ENCODE measurements around the gene KLF7.
A peak's percentile ranks its signal among the peaks of the same experiment; 100 is the strongest.

Gene KLF7

DNA sequence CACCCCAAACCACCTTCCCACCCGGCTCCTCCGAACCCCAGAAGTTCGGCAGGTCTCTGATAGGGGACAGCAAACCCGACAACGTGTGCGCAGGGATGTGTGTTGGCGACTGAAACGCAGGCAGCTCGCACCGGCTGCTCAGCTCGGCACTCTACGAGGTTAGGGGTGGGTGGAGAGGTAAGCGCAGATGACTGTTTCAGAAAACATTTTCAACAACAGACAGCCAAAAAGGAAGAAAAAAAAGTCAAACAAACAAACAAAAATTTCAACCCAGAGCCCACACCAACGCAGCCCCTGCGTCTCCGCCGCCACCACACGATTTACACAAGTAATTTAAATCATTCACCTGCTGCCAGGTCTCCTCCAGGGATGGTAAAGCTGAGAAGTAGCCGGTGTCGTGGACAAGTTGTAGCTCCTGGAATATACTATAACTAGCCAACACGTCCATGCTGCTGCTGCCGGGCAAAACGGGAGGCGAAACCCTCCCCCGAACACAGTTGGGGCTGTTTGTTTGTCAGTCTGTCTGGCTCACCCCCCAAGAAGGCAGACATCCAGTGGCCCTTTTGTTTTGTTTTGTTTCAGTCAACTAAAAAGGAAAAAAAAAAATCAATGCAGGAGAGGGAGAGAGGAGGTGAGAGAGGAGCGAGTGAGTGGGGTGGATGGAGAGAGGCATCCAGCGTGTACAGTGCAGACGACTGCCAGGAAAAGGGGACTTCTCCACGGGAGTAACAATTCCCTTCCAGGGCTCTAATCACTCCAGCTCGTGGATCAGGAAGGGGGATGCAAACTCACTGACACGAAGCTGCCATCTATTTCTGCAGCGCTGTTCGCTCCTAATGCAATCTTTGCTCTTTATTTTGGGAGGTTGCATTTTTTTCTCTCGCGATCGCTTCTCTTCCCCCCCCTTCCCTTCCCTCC, at the start of gene KLF7:
Gene KLF7, minus strand, starts transcription at position 828 of the 918 bp plus-strand sequence. Its CDS starts 380 bp downstream, at position 448.
- intact Hi-C loops (cut with DNase I; ENCODE audit: low total_unique reads): loop anchor here (5.0 kb wide), 2 partner anchors 33 to 123 kb away; no protein-coding TSS in a partner anchor
- DNase-seq: peak; percentile 43 to 69
- H3K4me3 ChIP-seq: peak within 1 kb of the TSS; percentile 90 to 98
- H3K27ac ChIP-seq: peak within 1 kb of the TSS; percentile 100
- no peaks in the 10 kb centered on the region for H3K27me3 ChIP-seq
- TF ChIP-seq, protein P1, sequence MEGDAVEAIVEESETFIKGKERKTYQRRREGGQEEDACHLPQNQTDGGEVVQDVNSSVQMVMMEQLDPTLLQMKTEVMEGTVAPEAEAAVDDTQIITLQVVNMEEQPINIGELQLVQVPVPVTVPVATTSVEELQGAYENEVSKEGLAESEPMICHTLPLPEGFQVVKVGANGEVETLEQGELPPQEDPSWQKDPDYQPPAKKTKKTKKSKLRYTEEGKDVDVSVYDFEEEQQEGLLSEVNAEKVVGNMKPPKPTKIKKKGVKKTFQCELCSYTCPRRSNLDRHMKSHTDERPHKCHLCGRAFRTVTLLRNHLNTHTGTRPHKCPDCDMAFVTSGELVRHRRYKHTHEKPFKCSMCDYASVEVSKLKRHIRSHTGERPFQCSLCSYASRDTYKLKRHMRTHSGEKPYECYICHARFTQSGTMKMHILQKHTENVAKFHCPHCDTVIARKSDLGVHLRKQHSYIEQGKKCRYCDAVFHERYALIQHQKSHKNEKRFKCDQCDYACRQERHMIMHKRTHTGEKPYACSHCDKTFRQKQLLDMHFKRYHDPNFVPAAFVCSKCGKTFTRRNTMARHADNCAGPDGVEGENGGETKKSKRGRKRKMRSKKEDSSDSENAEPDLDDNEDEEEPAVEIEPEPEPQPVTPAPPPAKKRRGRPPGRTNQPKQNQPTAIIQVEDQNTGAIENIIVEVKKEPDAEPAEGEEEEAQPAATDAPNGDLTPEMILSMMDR (IDR thresholded peaks at IDR 0.05): no peak
- H3K9me3 ChIP-seq: no peaks in the 10 kb centered on the region
- no peaks in the 10 kb centered on the region for H3K36me3 ChIP-seq
- H3K4me1 ChIP-seq: peaks cover 0 to 39% (median 23%) of the 10 kb centered on the region in 4 donors

DNA sequence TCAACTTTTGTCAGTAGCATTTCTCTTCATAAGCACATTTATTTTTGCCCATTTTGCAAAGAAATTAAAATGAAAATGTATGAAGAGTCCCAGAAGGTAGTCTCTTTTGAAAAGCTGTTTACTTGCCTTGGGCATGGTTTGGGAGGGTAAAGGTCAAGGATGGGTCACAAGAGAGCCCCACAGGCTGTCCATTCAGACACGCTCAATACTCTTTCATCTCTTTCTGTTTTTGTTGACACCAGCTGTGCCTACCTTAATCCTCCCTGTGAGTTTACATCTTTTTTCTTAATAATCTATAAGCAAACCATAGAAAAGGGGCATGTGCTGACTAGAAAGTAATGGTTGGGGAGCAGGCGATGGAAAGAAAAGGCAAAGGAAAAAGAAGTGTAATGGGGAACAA, 49.6 kb upstream of the KLF7 start:
- H3K9me3 ChIP-seq: no peaks in the 10 kb centered on the region
- peaks cover 0 to 3% (median 0%) of the 10 kb centered on the region in 4 donors for H3K4me1 ChIP-seq
- no peak overlapping the region for H3K27ac ChIP-seq
- H3K27me3 ChIP-seq: no peaks in the 10 kb centered on the region
- intact Hi-C loops (cut with DNase I; ENCODE audit: low total_unique reads): no loop called here
- DNase-seq: no peak
- no peak overlapping the region for H3K4me3 ChIP-seq
- TF ChIP-seq, protein P1 (IDR thresholded peaks at IDR 0.05): no peak
- H3K36me3 ChIP-seq: no peaks in the 10 kb centered on the region

DNA sequence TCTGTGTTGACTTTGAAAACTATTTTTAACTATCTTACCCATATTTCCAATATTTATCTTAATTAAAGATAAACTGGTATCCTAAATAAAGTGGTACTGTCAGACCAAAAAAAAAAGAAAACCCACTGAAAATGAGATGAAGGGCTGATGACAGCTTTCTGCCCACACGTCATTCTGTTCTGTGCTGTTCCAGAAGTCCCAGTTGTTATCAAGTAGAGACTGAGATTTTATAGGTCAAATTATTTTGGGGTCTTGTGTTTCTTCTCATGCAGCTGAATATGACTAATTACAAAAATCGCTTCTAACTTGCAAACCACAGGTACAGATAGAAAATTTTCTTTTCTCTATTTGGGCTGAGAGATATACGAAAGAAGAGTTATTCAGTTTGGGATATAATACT, 48.7 kb upstream of the KLF7 start:
- H3K27ac ChIP-seq: no peak overlapping the region
- no peak for DNase-seq
- TF ChIP-seq, protein P1 (IDR thresholded peaks at IDR 0.05): no peak
- intact Hi-C loops (cut with DNase I; ENCODE audit: low total_unique reads): no loop called here
- no peaks in the 10 kb centered on the region for H3K27me3 ChIP-seq
- H3K4me1 ChIP-seq: no peaks in the 10 kb centered on the region
- no peaks in the 10 kb centered on the region for H3K36me3 ChIP-seq
- H3K9me3 ChIP-seq: no peaks in the 10 kb centered on the region
- H3K4me3 ChIP-seq: no peak overlapping the region

DNA sequence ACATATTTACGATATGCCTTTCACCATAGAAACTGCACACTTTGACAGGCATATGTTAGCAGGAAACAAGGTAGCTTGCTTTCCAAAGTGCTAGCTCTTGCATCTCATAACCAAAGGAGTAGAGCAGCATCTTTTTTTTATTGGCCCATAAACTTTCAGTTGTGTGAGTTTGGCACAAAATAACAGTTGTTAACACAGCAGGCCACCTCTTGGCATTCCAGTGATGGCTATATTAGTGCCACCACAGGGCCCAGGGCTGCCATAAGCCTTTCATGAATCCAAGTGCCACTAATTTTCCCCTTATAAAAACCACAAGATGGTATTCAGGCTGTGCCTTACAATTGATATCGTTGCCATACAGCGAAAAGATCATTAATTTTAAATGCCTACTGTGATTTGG, 40.3 kb upstream of the KLF7 start:
- no peaks in the 10 kb centered on the region for H3K27me3 ChIP-seq
- no peaks in the 10 kb centered on the region for H3K4me1 ChIP-seq
- no peaks in the 10 kb centered on the region for H3K9me3 ChIP-seq
- H3K4me3 ChIP-seq: no peak overlapping the region
- no peaks in the 10 kb centered on the region for H3K36me3 ChIP-seq
- TF ChIP-seq, protein P1 (IDR thresholded peaks at IDR 0.05): no peak
- H3K27ac ChIP-seq: no peak overlapping the region
- DNase-seq: no peak
- intact Hi-C loops (cut with DNase I; ENCODE audit: low total_unique reads): no loop called here

DNA sequence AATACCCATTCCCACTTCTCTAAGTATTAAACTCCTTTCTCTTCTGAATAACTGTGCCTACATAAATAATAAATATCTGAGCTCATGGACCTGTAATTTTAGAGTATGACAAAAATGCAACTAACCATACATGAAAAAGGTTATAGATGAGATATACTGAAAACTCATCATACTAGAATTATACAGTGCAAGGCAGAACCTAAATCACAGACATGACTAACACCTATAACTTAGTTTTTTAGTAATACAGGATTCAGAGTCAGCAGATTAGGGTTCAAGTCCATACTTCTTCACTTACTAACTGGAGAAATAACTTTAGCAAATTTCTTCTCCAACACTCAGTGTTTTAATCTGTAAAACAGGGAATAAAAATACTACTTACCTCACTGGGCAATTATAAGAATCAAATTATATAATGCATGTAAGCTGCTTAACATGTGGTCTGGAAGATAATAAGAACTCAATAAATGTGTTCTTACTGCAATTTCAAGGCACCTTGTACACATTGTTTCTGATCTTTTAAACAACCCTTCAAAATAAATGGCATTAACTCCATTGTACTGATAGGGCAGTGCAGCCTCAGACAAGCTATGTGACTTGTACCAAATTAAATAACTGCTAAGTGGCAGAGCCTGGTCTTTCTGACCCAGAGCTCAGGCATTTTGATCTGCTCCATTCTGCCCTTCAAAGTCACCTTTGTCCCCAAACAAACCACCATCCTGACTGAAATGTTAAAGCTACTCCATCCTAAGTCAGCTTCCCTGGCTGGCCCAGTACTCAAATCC, 39.6 kb upstream of the KLF7 start:
- H3K27ac ChIP-seq: no peak overlapping the region
- no peaks in the 10 kb centered on the region for H3K36me3 ChIP-seq
- H3K4me1 ChIP-seq: no peaks in the 10 kb centered on the region
- no peak overlapping the region for H3K4me3 ChIP-seq
- H3K27me3 ChIP-seq: no peaks in the 10 kb centered on the region
- TF ChIP-seq, protein P1 (IDR thresholded peaks at IDR 0.05): no peak
- intact Hi-C loops (cut with DNase I; ENCODE audit: low total_unique reads): no loop called here
- no peaks in the 10 kb centered on the region for H3K9me3 ChIP-seq
- DNase-seq: no peak
